MCF 10A (cell line): ENCODE data around the gene BCL2L13. TPM values are rescaled to one million over a fixed set of nuclear protein-coding genes. Genes with fewer than 3 reads are reported as not detected.
"Not testable (repeated sequence)": the region's sequence is repeated elsewhere in the genome, so short reads cannot be mapped to it uniquely, and the experiment has no call there.

ENCODE experiments used
- BruUV-seq: library from RNA; stranded (reverse); fragments of 400-500 nt; replicated peaks from 2 replicates; lab custom pipeline; 2021; lab: Mats Ljungman, UMichigan
- CTCF ChIA-PET: fragments of 300-600 bp; sonication (Branson Sonifier 250); formaldehyde crosslinking; extraction: SDS; loops from one replicate; lab custom pipeline; 2021; ENCODE audit warnings: antibody characterized with exemption, inconsistent platforms; lab: Yijun Ruan, JAX
- POLR2A ChIA-PET: fragments of 300-600, 350-650 bp; sonication (Branson Sonifier 250); formaldehyde crosslinking; extraction: SDS; loops from one replicate; lab custom pipeline; 2020; ENCODE audit warnings: antibody characterized with exemption, inconsistent platforms; lab: Yijun Ruan, JAX
- DNase-seq: peaks from one replicate; pipeline ENCODE4 v3.0.0-alpha.2; 2018; ENCODE audit not compliant: unreplicated experiment
- H3K27ac Mint-ChIP-seq: one replicate; pipeline ENCODE4 v1.8.0; 2022; ENCODE audit warnings: mild to moderate bottlenecking, low read depth, mixed read lengths; ENCODE audit not compliant: unreplicated experiment
- H3K27me3 Mint-ChIP-seq: one replicate; pipeline ENCODE4 v1.8.0; 2022; ENCODE audit warnings: mixed read lengths; ENCODE audit not compliant: insufficient read depth, unreplicated experiment
- H3K36me3 Mint-ChIP-seq: one replicate; pipeline ENCODE4 v1.8.0; 2022; ENCODE audit warnings: mild to moderate bottlenecking, moderate library complexity, mixed read lengths; ENCODE audit not compliant: insufficient read depth, unreplicated experiment
- H3K4me1 Mint-ChIP-seq: one replicate; pipeline ENCODE4 v1.8.0; 2022; ENCODE audit warnings: mixed read lengths; ENCODE audit not compliant: insufficient read depth, unreplicated experiment
- H3K4me3 Mint-ChIP-seq: one replicate; pipeline ENCODE4 v1.8.0; 2022; ENCODE audit warnings: mild to moderate bottlenecking, moderate library complexity, mixed read lengths; ENCODE audit not compliant: unreplicated experiment
- H3K9me3 Mint-ChIP-seq: one replicate; pipeline ENCODE4 v1.8.0; 2022; ENCODE audit warnings: mixed read lengths; ENCODE audit not compliant: unreplicated experiment
- CTCF ChIP-seq: fragments of 200-600 bp; IDR thresholded peaks from one replicate; pipeline ENCODE4 v1.8.0; 2022; ENCODE audit warnings: antibody characterized with exemption, mild to moderate bottlenecking; ENCODE audit not compliant: unreplicated experiment
- intact Hi-C: fragments of 100-400 bp; cut with micrococcal nuclease; formaldehyde crosslinking; loops from 2 replicates; pipeline ENCODE4 v1.14.1; 2022
- total RNA-seq: library from RNA; stranded (reverse); gene quantifications from 2 replicates; pipeline ENCODE4 v1.2.3, GENCODE V29; 2022

BCL2L13 gene
- total RNA-seq, 1 experiment from 2014 or later: 75.1 TPM

- H3K9me3 Mint-ChIP-seq: no peaks in the 10 kb centered on the region
- CTCF ChIA-PET: interaction anchor here (0.6 kb wide), 1 partner anchor 72 kb away, joined by 3 read pairs; no protein-coding TSS in a partner anchor
Measured at GRCh38 chr22:17753401-17753989, 114.9 kb downstream of the BCL2L13 start.

GRCh38 chr22:17754233-17754925, 115.8 kb downstream of the BCL2L13 start:
- DNase-seq: no peak
- no peaks in the 10 kb centered on the region for H3K4me1 Mint-ChIP-seq
- no peaks in the 10 kb centered on the region for H3K9me3 Mint-ChIP-seq
- H3K27ac Mint-ChIP-seq: no peak overlapping the region
- intact Hi-C loops: no loop called here
- no peaks in the 10 kb centered on the region for H3K36me3 Mint-ChIP-seq
- POLR2A ChIA-PET: no interaction called here
- no peak overlapping the region for H3K4me3 Mint-ChIP-seq
- CTCF ChIA-PET: interaction anchor here (0.8 kb wide), 1 partner anchor 11 kb away, joined by 3 read pairs; no protein-coding TSS in a partner anchor
- H3K27me3 Mint-ChIP-seq: no peaks in the 10 kb centered on the region
- peak; percentile 20 for TF ChIP-seq CTCF
- no TSS peak for BruUV-seq

More at GRCh38 chr22:17753401-17753989, 114.9 kb downstream of the BCL2L13 start:
- H3K27me3 Mint-ChIP-seq: no peaks in the 10 kb centered on the region
- no TSS peak for BruUV-seq
- no peaks in the 10 kb centered on the region for H3K36me3 Mint-ChIP-seq
- no peak for DNase-seq
- H3K27ac Mint-ChIP-seq: no peak overlapping the region
- intact Hi-C loops: no loop called here
- H3K4me1 Mint-ChIP-seq: no peaks in the 10 kb centered on the region
- POLR2A ChIA-PET: no interaction called here
- no peak for TF ChIP-seq CTCF
- H3K4me3 Mint-ChIP-seq: no peak overlapping the region

- no peaks in the 10 kb centered on the region for H3K4me1 Mint-ChIP-seq
- DNase-seq: no peak
- intact Hi-C loops: no loop called here
- BruUV-seq: no TSS peak
- no peak overlapping the region for H3K4me3 Mint-ChIP-seq
- no peaks in the 10 kb centered on the region for H3K27me3 Mint-ChIP-seq
- H3K27ac Mint-ChIP-seq: no peak overlapping the region
- CTCF ChIA-PET: interaction anchor here (0.7 to 1.1 kb wide), 2 partner anchors 19 to 314 kb away, joined by 3 to 8 read pairs; no protein-coding TSS in a partner anchor
- H3K9me3 Mint-ChIP-seq: no peaks in the 10 kb centered on the region
- no peak for TF ChIP-seq CTCF
- POLR2A ChIA-PET: no interaction called here
- H3K36me3 Mint-ChIP-seq: no peaks in the 10 kb centered on the region
Measured at GRCh38 chr22:17761138-17761488, 122.6 kb downstream of the BCL2L13 start.

GRCh38 chr22:17763442-17763841, 124.9 kb downstream of the BCL2L13 start:
- CTCF ChIA-PET: interaction anchor here (0.7 kb wide), 1 partner anchor 10 kb away, joined by 8 read pairs; no protein-coding TSS in a partner anchor

More at GRCh38 chr22:17763442-17763841, 124.9 kb downstream of the BCL2L13 start:
- H3K9me3 Mint-ChIP-seq, H3K36me3 Mint-ChIP-seq, H3K27ac Mint-ChIP-seq, BruUV-seq, POLR2A ChIA-PET, H3K27me3 Mint-ChIP-seq, DNase-seq, H3K4me1 Mint-ChIP-seq, intact Hi-C loops, H3K4me3 Mint-ChIP-seq: not testable (repeated sequence)
